ENCODE results near the gene STK11IP. TPM values are rescaled to one million over a fixed set of nuclear protein-coding genes. Genes with fewer than 3 reads are reported as not detected.

Gene STK11IP
- total RNA-seq, 2 donors from 2014 or later, result 35.8 to 40.6 TPM

DNA sequence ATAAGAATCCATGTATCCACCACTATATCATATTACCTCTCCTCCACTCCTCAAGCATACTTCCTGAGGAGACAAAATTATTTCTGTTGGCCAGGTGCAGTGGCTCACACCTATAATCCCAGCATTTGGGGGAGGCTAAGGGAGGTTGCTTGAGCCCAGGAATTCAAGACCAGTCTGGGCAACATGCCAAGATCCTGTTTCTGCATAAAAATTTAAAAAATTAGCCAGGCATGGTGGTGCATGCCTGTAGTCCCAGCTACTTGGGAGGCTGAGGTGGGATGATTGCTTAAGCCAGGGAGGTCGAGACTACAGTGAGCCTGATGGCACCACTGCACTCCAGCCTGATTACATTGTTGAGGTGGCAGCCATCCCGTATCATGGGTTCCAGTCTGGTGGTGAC is 16.3 kb upstream of the STK11IP start:
- H3K27me3 Mint-ChIP-seq, result peaks cover 40% of the 10 kb centered on the region
- no peaks in the 10 kb centered on the region for H3K9me3 ChIP-seq (ENCODE audit: control insufficient read depth, low read length, poor library complexity, severe bottlenecking)
- peaks cover 2% of the 10 kb centered on the region for H3K4me1 Mint-ChIP-seq
- no peaks in the 10 kb centered on the region for H3K36me3 Mint-ChIP-seq (ENCODE audit: low read depth)
- H3K4me3 Mint-ChIP-seq, result no peak overlapping the region
- no peak overlapping the region for H3K27ac Mint-ChIP-seq
- ATAC-seq (no peak), DNase-seq (no peak)

DNA sequence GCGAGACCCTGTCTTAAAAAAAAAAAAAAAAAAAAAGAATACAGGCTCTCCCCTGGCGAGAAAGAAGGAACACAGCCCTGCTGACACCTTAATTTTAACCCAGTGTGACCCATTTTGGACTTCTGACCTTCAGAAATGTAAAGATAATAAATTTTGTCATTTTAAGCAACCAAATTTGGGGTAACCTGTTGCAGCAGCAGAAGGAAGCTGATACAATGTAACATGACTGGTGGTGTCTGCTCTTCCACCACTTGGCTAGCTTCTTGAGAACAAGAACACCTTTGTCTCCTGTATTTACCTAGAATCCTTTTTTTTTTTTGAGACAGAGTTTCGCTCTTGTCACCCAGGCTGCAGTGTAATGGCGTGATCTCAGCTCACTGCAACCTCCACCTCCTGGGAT is 6.6 kb upstream of the STK11IP start:
- peaks cover 45% of the 10 kb centered on the region for H3K27me3 Mint-ChIP-seq
- no peak for ATAC-seq

DNA sequence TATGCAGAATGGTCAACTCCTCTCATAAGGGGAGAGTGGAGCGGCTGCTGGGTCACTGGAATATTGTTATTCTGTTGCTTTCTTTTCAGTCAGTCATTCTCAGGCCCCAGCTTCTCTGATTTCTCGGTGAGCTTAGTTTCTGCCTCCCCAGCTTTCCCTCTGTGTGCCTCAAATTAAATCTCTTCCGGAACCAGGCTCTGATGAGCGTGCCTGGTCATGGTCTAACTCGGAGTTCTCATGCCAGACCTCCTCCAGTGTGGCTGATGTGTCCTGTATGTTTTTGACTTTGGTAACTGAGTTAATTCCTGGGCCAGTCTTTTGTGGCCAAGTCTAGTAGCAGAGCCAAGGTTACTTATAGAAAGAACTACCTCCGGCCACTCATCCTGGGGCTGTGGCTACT is 4.9 kb upstream of the STK11IP start:
- Mint-ChIP-seq H3K4me1 (peaks cover 2% of the 10 kb centered on the region), H3K4me3 (no peak overlapping the region), H3K36me3 (ENCODE audit: low read depth) (peaks cover 2% of the 10 kb centered on the region), H3K27me3 (peaks cover 30% of the 10 kb centered on the region), H3K27ac (no peak overlapping the region)
- DNase-seq (no peak), ATAC-seq (no peak)
- no peaks in the 10 kb centered on the region for H3K9me3 ChIP-seq (ENCODE audit: control insufficient read depth, low read length, poor library complexity, severe bottlenecking)

More for the DNA sequence above, 6.6 kb upstream of the STK11IP start:
- Mint-ChIP-seq H3K36me3 (ENCODE audit: low read depth) (peaks cover 2% of the 10 kb centered on the region), H3K27ac (no peak overlapping the region), H3K4me3 (no peak overlapping the region), H3K4me1 (no peaks in the 10 kb centered on the region)
- H3K9me3 ChIP-seq (ENCODE audit: control insufficient read depth, low read length, poor library complexity, severe bottlenecking), result no peaks in the 10 kb centered on the region
- DNase-seq, result no peak

DNA sequence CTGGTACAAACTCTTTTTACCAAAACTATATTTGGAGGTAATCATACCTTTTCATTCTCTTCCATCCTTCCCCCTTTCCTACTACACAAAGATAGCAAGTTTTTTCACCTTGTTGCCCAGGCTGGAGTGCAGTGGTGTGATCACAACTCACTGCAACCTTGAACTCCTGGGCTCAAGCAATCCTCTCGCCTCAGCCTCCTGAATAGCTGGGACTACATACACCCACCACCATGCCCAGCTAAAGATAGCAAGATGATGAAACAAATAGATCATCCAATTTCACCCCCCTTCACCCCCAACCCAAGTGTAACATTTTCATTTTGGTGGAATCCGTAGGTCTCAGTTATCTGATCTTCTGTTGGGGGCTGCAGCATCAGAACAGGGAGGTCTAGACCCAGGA is 4.5 kb upstream of the STK11IP start:
- no peak overlapping the region for H3K27ac Mint-ChIP-seq
- H3K27me3 Mint-ChIP-seq, result peaks cover 26% of the 10 kb centered on the region
- peaks cover 5% of the 10 kb centered on the region for H3K4me1 Mint-ChIP-seq
- no peak for DNase-seq
- no peak for ATAC-seq
- H3K9me3 ChIP-seq (ENCODE audit: control insufficient read depth, low read length, poor library complexity, severe bottlenecking), result no peaks in the 10 kb centered on the region
- H3K4me3 Mint-ChIP-seq, result no peak overlapping the region
- peaks cover 2% of the 10 kb centered on the region for H3K36me3 Mint-ChIP-seq (ENCODE audit: low read depth)

DNA sequence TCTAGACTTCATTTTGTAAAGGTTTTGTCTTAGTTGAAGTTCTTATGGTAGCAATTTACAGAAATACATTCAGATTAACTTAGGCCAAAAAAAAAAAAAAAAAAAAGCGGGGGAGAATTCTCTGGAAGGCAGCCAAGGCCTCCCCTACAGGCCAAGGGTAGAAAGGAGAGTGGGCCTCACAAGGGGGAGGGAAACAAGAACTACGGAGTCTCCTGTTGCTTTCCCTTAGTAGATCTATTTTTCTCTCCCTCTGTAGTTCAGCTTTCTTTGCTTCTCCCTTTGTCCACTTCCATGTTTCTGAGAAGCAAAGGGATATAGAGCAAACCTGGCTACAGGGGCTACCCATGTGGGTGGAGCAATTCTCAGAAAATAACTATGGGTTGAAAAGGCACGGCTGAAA is 2.4 kb upstream of the STK11IP start:
- peaks cover 2% of the 10 kb centered on the region for H3K36me3 Mint-ChIP-seq (ENCODE audit: low read depth)
- DNase-seq, result no peak
- peaks cover 11% of the 10 kb centered on the region for H3K4me1 Mint-ChIP-seq
- H3K27ac Mint-ChIP-seq, result no peak overlapping the region
- H3K27me3 Mint-ChIP-seq, result peaks cover 23% of the 10 kb centered on the region
- H3K9me3 ChIP-seq (ENCODE audit: control insufficient read depth, low read length, poor library complexity, severe bottlenecking), result no peaks in the 10 kb centered on the region
- no peak for ATAC-seq
- H3K4me3 Mint-ChIP-seq, result no peak overlapping the region

DNA sequence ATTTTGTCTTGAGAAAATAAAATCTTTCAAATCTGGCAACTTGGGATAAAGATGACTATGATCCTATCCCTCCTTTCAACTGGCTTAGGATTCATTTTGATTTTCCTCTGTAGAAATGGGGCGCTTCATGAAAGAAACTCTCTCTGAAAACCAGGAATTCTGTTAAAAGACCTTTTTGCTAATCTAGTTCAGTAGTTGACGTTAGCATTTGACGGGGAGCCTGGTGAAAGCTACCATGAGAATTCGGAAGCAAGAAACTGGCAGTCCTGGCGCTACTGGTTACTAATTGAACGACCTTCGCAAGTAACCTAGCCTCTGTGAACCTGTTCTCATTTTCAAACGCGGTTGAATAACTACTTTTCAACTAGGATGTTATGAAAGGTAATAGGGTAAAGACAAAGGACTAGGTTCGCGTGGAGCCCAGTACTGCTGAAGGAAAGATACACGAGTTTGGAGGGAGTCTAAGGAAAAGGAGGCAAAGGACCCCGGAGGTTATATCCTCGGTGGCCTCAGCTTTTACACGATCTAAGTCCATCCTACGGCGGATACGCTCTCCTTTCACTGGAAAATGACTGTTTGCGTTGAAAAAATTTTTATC is 604 bp upstream of the STK11IP start:
- ATAC-seq, result peak; percentile 3
- Mint-ChIP-seq H3K4me3 (peak overlapping the region; percentile 95), H3K4me1 (peaks cover 14% of the 10 kb centered on the region), H3K27ac (peak overlapping the region; percentile 94), H3K36me3 (ENCODE audit: low read depth) (peaks cover 8% of the 10 kb centered on the region), H3K27me3 (peaks cover 19% of the 10 kb centered on the region)
- no peaks in the 10 kb centered on the region for H3K9me3 ChIP-seq (ENCODE audit: control insufficient read depth, low read length, poor library complexity, severe bottlenecking)
- no peak for DNase-seq

DNA sequence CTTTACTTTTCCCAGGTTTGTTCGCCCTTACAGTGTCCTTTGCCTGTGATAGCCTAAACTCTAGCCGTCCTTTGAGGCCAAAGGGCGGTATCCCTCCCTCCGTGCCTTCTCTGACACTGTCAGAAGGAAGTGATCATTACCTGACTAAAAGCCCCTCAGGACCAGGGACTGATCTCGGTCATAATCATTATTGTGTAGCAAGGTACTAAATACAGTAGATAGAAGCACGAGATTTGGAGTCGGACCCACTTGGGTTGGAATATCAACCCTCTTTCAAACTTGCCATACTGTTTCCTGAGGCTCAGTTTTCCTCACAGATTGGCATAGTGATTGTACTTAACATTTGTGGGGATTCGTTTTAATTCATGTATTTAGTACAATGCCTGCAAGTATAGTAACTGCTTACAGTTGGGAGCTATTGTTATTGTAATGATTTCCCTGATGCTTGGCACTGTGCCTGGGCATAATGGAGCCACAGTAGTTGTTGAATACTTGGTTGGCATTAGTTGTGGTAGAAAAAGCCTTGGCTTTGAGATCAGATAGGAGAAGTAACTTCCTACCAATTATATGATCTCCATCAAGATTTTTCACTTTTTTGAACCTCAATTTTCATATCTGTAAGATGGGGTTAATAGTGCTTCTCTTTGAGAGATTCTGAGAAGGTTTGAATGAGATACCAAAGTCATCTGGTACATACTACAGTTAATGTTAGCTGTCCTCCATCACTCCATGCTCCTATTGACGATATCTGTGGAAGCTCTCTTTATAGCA is 836 bp downstream of the STK11IP start:
- Mint-ChIP-seq H3K36me3 (ENCODE audit: low read depth) (peaks cover 12% of the 10 kb centered on the region), H3K4me1 (peaks cover 14% of the 10 kb centered on the region), H3K27me3 (peaks cover 7% of the 10 kb centered on the region), H3K27ac (peak overlapping the region; percentile 94), H3K4me3 (peak overlapping the region; percentile 95)
- ATAC-seq (no peak), DNase-seq (no peak)
- H3K9me3 ChIP-seq (ENCODE audit: control insufficient read depth, low read length, poor library complexity, severe bottlenecking), result no peaks in the 10 kb centered on the region

DNA sequence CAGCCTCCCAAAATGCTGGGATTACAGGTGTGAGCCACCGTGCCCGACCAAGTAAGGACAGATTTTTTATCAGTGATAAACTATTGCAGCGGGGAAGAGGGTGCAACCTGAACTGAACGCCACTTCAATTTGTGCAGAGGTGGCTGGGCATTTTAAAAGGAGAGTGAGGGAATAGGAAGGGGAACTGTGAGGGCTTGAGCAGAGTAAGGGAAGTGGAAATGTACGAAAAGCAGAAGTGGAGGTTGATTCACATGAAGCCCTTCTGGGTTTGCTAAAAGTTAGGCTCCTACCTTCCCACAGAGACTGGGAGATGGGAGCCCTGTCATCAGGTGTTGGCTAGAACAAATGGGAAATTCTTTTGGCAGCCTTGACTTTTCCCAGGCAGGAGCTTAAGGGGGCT is 6.1 kb downstream of the STK11IP start:
- Mint-ChIP-seq H3K4me1 (peaks cover 8% of the 10 kb centered on the region), H3K4me3 (no peak overlapping the region), H3K27me3 (no peaks in the 10 kb centered on the region), H3K27ac (peak overlapping the region; percentile 60), H3K36me3 (ENCODE audit: low read depth) (peaks cover 22% of the 10 kb centered on the region)
- ATAC-seq (peak; percentile 36), DNase-seq (no peak)
- no peaks in the 10 kb centered on the region for H3K9me3 ChIP-seq (ENCODE audit: control insufficient read depth, low read length, poor library complexity, severe bottlenecking)

DNA sequence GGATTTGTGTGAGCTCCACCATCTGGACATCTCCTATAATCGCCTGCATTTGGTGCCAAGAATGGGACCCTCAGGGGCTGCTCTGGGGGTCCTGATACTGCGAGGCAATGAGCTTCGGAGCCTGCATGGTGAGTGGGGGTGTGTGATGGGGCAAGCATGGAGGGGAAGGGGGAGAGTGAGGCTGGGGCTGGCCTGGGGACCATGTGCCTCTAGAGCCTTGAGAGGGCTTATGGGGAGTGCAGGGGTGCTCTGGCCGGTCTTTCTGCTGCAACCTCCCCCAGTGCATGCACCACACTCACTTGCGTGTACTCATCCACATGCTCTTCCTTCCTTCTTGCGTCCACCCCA is 7.9 kb downstream of the STK11IP start:
- no peaks in the 10 kb centered on the region for H3K9me3 ChIP-seq (ENCODE audit: control insufficient read depth, low read length, poor library complexity, severe bottlenecking)
- peaks cover 21% of the 10 kb centered on the region for H3K36me3 Mint-ChIP-seq (ENCODE audit: low read depth)
- H3K27me3 Mint-ChIP-seq, result no peaks in the 10 kb centered on the region
- peaks cover 4% of the 10 kb centered on the region for H3K4me1 Mint-ChIP-seq
- ATAC-seq, result no peak
- H3K4me3 Mint-ChIP-seq, result no peak overlapping the region
- H3K27ac Mint-ChIP-seq, result no peak overlapping the region
- DNase-seq, result no peak

DNA sequence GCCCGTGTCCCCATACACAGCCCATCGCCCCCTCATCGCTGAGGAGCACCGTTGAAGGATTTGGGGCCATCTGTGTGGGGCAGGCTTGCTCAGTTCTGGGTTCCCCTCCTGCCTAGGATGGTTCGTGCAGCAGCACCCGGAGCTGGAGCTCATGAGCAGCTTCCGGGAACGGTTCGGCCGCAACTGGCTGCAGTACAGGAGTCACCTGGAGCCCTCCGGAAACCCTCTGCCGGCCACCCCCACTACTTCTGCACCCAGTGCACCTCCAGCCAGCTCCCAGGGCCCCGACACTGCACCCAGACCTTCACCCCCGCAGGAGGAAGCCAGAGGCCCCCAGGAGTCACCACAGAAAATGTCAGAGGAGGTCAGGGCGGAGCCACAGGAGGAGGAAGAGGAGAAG is 10.3 kb downstream of the STK11IP start:
- Mint-ChIP-seq H3K4me1 (peaks cover 14% of the 10 kb centered on the region), H3K27me3 (no peaks in the 10 kb centered on the region), H3K4me3 (no peak overlapping the region), H3K27ac (no peak overlapping the region), H3K36me3 (ENCODE audit: low read depth) (peaks cover 14% of the 10 kb centered on the region)
- DNase-seq, result no peak
- ATAC-seq, result no peak
- no peaks in the 10 kb centered on the region for H3K9me3 ChIP-seq (ENCODE audit: control insufficient read depth, low read length, poor library complexity, severe bottlenecking)

DNA sequence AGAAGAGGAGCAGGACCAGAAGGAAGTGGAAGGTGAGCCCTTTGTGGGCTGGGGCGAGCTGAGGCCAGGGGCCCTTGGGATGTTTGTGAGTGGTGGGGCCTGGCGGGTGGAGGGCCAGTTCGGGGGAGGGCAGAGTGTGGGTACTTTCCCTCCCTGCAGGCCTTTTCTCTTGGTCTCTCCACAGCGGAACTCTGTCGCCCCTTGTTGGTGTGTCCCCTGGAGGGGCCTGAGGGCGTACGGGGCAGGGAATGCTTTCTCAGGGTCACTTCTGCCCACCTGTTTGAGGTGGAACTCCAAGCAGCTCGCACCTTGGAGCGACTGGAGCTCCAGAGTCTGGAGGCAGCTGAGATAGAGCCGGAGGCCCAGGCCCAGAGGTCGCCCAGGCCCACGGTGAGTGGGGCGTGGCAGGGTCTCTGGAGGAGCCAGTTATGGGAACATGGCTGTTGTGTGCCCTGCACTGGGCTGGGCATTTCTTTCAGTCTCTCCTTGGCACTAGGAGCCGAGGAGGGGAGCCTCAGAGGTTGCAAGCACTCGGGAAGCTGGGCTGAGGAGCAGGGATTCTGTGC is 10.8 kb downstream of the STK11IP start:
- Mint-ChIP-seq H3K27ac (no peak overlapping the region), H3K27me3 (no peaks in the 10 kb centered on the region), H3K4me3 (no peak overlapping the region), H3K4me1 (peaks cover 14% of the 10 kb centered on the region), H3K36me3 (ENCODE audit: low read depth) (peaks cover 14% of the 10 kb centered on the region)
- DNase-seq (no peak), ATAC-seq (no peak)
- no peaks in the 10 kb centered on the region for H3K9me3 ChIP-seq (ENCODE audit: control insufficient read depth, low read length, poor library complexity, severe bottlenecking)

DNA sequence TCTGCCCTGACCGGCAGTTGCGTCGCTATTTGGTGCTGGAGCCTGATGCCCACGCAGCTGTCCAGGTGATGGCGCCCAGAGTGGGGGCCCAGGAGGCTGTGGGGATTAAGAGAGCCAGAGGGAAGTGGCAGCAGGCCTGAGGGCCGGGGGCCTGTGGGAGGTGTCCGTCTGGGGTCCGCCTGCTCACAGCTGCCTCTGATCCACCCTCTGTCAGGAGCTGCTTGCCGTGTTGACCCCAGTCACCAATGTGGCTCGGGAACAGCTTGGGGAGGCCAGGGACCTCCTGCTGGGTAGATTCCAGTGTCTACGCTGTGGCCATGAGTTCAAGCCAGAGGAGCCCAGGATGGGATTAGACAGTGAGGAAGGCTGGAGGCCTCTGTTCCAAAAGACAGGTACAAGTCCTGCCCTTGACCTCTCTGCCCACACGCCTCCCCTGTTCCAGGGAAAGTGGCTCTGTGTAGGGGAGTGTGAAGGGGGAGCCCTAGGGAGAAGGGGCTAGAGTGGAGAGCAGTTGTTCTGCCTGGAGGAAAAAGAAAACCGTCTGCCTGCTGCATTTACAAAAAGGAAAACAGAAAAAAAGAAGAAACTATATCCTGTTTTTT is 11.6 kb downstream of the STK11IP start:
- H3K27me3 Mint-ChIP-seq, result no peaks in the 10 kb centered on the region
- ATAC-seq (no peak), DNase-seq (no peak)
- no peak overlapping the region for H3K4me3 Mint-ChIP-seq
- H3K4me1 Mint-ChIP-seq, result peaks cover 12% of the 10 kb centered on the region
- H3K36me3 Mint-ChIP-seq (ENCODE audit: low read depth), result peaks cover 12% of the 10 kb centered on the region
- H3K9me3 ChIP-seq (ENCODE audit: control insufficient read depth, low read length, poor library complexity, severe bottlenecking), result no peaks in the 10 kb centered on the region
- H3K27ac Mint-ChIP-seq, result no peak overlapping the region

DNA sequence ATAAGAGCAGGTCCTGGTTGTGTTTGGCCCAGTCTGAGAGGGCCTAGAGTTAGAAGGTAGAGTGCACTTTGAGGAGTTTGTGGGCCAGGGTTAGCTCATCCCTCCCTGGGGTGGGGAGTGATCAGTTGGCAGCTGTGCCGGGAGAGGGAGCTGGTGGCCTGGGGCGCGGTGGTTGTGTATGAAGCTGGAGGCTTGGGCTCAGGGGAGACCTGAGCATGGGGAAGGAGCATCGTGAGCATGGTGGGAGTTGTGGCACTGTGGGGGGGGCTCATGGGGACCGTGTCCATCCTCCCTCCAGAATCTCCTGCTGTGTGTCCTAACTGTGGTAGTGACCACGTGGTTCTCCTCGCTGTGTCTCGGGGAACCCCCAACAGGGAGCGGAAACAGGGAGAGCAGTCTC is 13.6 kb downstream of the STK11IP start:
- Mint-ChIP-seq H3K4me1 (peaks cover 12% of the 10 kb centered on the region), H3K36me3 (ENCODE audit: low read depth) (peaks cover 9% of the 10 kb centered on the region), H3K27ac (no peak overlapping the region), H3K4me3 (no peak overlapping the region), H3K27me3 (no peaks in the 10 kb centered on the region)
- DNase-seq, result no peak
- no peak for ATAC-seq
- H3K9me3 ChIP-seq (ENCODE audit: control insufficient read depth, low read length, poor library complexity, severe bottlenecking), result no peaks in the 10 kb centered on the region

All from T-helper 17 cell (primary cell).